ENCODE data around the gene SORCS1. TPM values are rescaled to one million over a fixed set of nuclear protein-coding genes. Genes with fewer than 3 reads are reported as not detected.

The SORCS1 gene
- total and polyA plus RNA-seq, 2 of the 8 experiments (the other 6 are each of a cell fraction or from before 2014, with no cell fraction given) = 4.1 to 4.6 TPM

DNA sequence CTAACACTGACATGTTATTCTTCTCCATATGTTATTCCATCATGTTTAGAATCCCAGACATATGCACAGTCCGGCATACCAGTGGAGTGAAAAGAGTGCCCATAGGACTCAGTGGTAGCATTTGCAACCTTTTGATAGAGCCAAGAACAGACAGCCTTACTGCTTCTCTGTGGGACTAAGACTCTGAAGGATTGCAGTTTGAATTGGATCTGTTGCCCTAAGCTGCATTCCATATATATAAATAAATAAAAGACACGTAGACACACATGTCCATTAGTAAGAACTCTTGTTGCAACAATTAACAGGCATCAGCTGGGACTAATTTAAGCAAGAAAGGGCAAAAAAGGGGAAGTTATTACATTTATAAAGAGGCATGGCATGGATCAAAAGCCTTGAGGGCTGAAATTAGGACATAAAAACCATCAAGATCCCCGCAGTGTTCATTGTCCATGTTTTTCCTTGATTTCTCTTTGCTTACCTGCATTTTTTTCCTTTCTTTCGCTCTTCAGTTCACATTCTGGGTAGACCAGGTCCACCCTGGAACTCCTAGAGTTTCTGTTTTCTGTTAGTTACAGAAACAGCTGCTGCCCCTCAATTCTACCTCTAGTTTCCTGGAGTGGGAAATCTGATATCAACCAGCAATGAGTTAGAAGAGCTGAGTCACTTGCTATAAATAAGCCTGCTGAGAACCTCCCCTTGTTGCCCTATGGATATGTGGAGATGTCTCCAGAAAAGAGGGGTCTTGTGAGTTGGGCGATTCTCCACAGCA lies 132.4 kb downstream of the SORCS1 start:
- Histone ChIP-seq H2BK15ac (ENCODE audit: low read length) (no peak overlapping the region), H3K27ac (ENCODE audit: low read depth, low read length) (no peak overlapping the region), H2BK12ac (ENCODE audit: low read depth, low read length) (no peak overlapping the region), H3K79me1 (ENCODE audit: low read depth, low read length) (no peaks in the 10 kb centered on the region), H3K4ac (replicated peaks; ENCODE audit: insufficient read length, low read depth, low read length) (no peak overlapping the region), H3K4me3 (ENCODE audit: extremely low read depth in 1 of 4, insufficient read depth in 2 of 4, low read depth in 3 of 4, low read length in 4 of 4) (no peak overlapping the region), H2BK5ac (ENCODE audit: low read depth, low read length) (no peak overlapping the region), H2BK120ac (replicated peaks; ENCODE audit: low read depth, low read length) (no peak overlapping the region), H2BK20ac (ENCODE audit: low read length) (no peak overlapping the region), H3K9me3 (ENCODE audit: insufficient read depth in 2 of 2, low read depth in 1 of 2, low read length in 1 of 2) (no peaks in the 10 kb centered on the region), H2AK5ac (ENCODE audit: low read depth, low read length) (no peak overlapping the region), H3K79me2 (ENCODE audit: control insufficient read depth in 1 of 2, insufficient read depth in 2 of 2, low read length in 2 of 2) (no peaks in the 10 kb centered on the region), H3K23ac (ENCODE audit: insufficient read length) (no peak overlapping the region), H4K91ac (replicated peaks; ENCODE audit: insufficient read length, low read length) (no peak overlapping the region), H3K56ac (replicated peaks; ENCODE audit: insufficient read length, low read depth, low read length) (no peak overlapping the region), H4K20me1 (replicated peaks in 1 of 2; ENCODE audit: control insufficient read depth in 1 of 2, insufficient read depth in 2 of 2, low read length in 2 of 2) (no peaks in the 10 kb centered on the region), H3K23me2 (ENCODE audit: low read depth, low read length) (no peaks in the 10 kb centered on the region), H2AFZ (ENCODE audit: low read length) (0 out of 2 replicates have a peak overlapping the region, but pooled peaks have one; percentile 1), H3K4me2 (ENCODE audit: insufficient read depth in 1 of 2, low read depth in 2 of 2, low read length in 2 of 2) (no peak overlapping the region), H3K9ac (replicated peaks in 1 of 4; ENCODE audit: extremely low read depth in 1 of 4, low read depth in 3 of 4, low read length in 3 of 4) (no peak overlapping the region; a peak in 1 of 7 replicates), H4K8ac (ENCODE audit: extremely low read depth, insufficient read depth, low read length) (no peak overlapping the region), H3K14ac (ENCODE audit: insufficient read length) (no peak overlapping the region), H3K4me1 (replicated peaks in 1 of 4; ENCODE audit: control insufficient read depth in 3 of 4, insufficient read depth in 4 of 4, low read length in 3 of 4) (peaks cover 0 to 8% (median 2%) of the 10 kb centered on the region in 4 experiments; a peak in 2 of 7 replicates), H3K18ac (ENCODE audit: extremely low read depth, low read length) (no peak overlapping the region), H3K36me3 (ENCODE audit: control insufficient read depth in 2 of 4, insufficient read depth in 4 of 4, low read length in 3 of 4) (no peaks in the 10 kb centered on the region), H4K5ac (ENCODE audit: insufficient read length, low read depth, low read length) (no peak overlapping the region), H3K27me3 (replicated peaks in 1 of 4; ENCODE audit: control insufficient read depth in 3 of 4, extremely low read depth in 1 of 4, insufficient read depth in 3 of 4, low read length in 3 of 4) (no peaks in the 10 kb centered on the region)
- FAIRE-seq (no peak), DNase-seq (ENCODE audit: low read depth in 1 of 2, low spot score in 2 of 2) (no peak)
- TF ChIP-seq CBX8 (IDR thresholded peaks at IDR 0.05; ENCODE audit: borderline replicate concordance, low read depth, low read length) = no peak
- no peak for TF ChIP-seq EGR1 (IDR thresholded peaks at IDR 0.05; ENCODE audit: borderline replicate concordance, low read depth, low read length)
- TF ChIP-seq SRF (IDR thresholded peaks at IDR 0.05; ENCODE audit: low read depth, low read length) = no peak
- no peak for TF ChIP-seq TAF7 (optimal IDR thresholded peaks at IDR 0.05; ENCODE audit: borderline replicate concordance, low read depth, low read length)
- TF ChIP-seq BCL11A (IDR thresholded peaks at IDR 0.05; ENCODE audit: low read depth in 2 of 2, low read length in 2 of 2) = no peak
- CTCF ChIA-PET (ENCODE audit: partially characterized antibody) = interaction anchor here (0.6 to 1.6 kb wide), 7 partner anchors 13 to 413 kb away, joined by 3 to 5 read pairs (median 3); no protein-coding TSS in a partner anchor
- 90% methylated on average over 5 of the region's 5 CpGs; no CpG with 5 or more reads in 1 of the 2 experiments for WGBS, 2 experiments (ENCODE audit: extremely low coverage in 1 of 2, insufficient coverage in 1 of 2, insufficient read length in 1 of 2, insufficient replicate concordance in 2 of 2, low coverage in 1 of 2, low lambda C conversion rate in 2 of 2, missing lambda C conversion rate in 1 of 2)
- POLR2A ChIA-PET (ENCODE audit: partially characterized antibody) = no interaction called here
